Measurements from ENCODE around the gene PDLIM5. TPM values are rescaled to one million over a fixed set of nuclear protein-coding genes. Genes with fewer than 3 reads are reported as not detected.
"Not testable (repeated sequence)": the region's sequence is repeated elsewhere in the genome, so short reads cannot be mapped to it uniquely, and the experiment has no call there.

PDLIM5 gene
- total RNA-seq, 1 donor = 124 TPM

DNA sequence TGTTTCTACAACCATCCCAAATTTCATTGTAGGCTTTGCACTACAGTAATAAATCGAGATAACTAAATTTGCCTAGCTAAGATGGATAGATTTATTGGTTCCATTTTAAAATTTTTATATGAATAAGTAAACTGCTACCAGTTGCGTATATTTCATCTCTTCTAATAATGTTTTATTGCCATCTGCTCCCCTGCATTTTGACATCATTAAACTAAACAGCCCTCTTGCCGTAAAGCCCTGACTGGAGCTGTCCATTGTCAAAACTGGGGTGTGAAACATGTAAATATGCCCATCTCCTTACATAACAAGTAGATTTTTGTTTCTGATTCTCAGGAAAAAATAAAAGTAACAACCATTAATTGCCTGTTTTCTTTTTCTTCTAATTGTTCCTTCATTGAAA is 175.2 kb downstream of the PDLIM5 start:
- no peak overlapping the region for H3K4me3 ChIP-seq (ENCODE audit: low read depth, low read length)
- TF ChIP-seq, protein P1, sequence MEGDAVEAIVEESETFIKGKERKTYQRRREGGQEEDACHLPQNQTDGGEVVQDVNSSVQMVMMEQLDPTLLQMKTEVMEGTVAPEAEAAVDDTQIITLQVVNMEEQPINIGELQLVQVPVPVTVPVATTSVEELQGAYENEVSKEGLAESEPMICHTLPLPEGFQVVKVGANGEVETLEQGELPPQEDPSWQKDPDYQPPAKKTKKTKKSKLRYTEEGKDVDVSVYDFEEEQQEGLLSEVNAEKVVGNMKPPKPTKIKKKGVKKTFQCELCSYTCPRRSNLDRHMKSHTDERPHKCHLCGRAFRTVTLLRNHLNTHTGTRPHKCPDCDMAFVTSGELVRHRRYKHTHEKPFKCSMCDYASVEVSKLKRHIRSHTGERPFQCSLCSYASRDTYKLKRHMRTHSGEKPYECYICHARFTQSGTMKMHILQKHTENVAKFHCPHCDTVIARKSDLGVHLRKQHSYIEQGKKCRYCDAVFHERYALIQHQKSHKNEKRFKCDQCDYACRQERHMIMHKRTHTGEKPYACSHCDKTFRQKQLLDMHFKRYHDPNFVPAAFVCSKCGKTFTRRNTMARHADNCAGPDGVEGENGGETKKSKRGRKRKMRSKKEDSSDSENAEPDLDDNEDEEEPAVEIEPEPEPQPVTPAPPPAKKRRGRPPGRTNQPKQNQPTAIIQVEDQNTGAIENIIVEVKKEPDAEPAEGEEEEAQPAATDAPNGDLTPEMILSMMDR (IDR thresholded peaks at IDR 0.05; ENCODE audit: insufficient read depth, low read length) = no peak
- no peak for DNase-seq (ENCODE audit: low read depth)

DNA sequence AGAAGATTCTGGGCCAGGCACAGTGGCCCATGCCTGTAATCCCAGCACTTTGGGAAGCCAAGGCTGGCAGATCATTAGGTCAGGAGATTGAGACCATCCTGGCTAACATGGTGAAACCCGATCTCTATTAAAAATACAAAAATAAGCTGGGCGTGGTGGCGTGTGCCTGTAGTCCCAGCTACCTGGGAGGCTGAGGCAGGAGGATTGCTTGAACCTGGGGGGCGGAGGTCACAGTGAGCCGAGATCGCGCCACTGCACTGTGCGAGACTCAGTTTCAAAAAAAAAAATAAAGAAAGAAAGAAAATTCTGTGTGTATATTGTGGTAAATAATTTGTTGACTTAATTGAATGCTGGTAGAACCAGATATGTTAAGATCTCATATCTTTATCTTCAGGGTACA is 177.3 kb downstream of the PDLIM5 start:
- not testable (repeated sequence) for DNase-seq (ENCODE audit: low read depth)

DNA sequence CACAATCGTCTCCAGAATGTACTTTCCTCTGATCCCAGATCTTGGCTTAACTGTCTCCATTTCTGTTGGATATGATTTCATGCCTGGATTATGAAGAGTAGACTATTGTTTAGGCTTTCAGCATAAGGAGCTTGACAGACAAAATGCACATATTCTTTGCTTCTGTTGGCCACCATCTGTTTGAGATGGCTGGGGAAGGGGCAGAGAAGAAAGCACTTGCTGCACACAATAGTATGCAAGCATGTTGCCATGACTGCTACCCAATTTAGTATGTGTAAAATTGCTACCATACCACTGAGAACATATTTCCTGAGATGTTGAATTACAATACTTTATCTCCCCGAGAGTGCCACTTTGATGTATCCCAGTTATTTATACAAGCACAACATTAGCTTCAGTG is 178.1 kb downstream of the PDLIM5 start:
- H3K4me3 ChIP-seq (ENCODE audit: low read depth, low read length) = no peak overlapping the region

More for the DNA sequence above, 177.3 kb downstream of the PDLIM5 start:
- H3K4me3 ChIP-seq (ENCODE audit: low read depth, low read length) = not testable (repeated sequence)

DNA sequence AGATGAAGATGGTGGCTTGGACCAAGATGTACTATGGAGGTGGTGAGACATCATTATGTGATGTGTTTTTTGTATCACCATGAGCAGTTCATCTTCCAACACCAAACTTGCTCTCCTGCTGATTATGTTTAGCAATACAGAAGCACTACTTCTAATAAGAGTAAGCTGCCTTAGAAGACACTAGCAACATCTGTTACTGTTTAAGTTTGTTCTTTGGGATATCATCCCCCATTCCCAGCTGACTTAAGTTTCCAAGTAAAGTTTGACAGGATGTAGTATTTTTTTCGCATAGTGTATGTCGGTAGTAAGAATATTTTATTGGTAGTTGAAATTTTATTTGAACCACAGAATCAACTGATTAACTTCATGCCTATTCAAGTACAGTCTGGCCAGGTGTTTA is 182.5 kb downstream of the PDLIM5 start:
- no peak overlapping the region for H3K4me3 ChIP-seq (ENCODE audit: low read depth, low read length)
- peak; percentile 20 for DNase-seq (ENCODE audit: low read depth)
- TF ChIP-seq, protein P1 (IDR thresholded peaks at IDR 0.05; ENCODE audit: insufficient read depth, low read length) = no peak

More for the DNA sequence above, 178.1 kb downstream of the PDLIM5 start:
- no peak for DNase-seq (ENCODE audit: low read depth)
- TF ChIP-seq, protein P1 (IDR thresholded peaks at IDR 0.05; ENCODE audit: insufficient read depth, low read length) = no peak

DNA sequence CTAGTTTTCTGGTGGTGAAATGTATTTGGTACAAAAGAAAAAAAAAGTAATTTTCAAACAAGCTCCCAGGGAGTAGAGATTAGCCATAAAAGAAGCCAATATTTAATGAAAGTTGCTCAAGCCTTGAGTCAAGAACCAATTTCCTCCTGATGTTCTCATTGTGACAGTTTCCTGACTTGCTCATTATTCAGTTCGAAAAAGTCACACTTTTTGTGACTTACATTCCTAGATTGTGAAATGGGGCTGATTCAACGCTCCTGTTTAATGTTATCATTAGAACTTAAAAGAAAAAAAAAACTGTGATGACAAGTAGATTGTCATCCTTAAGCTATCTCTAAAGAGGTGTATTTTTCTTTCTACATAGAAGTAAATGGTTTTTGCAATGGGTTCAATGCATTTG is 183.4 kb downstream of the PDLIM5 start:
- TF ChIP-seq, protein P1 (IDR thresholded peaks at IDR 0.05; ENCODE audit: insufficient read depth, low read length) = no peak
- peak; percentile 59 for DNase-seq (ENCODE audit: low read depth)
- H3K4me3 ChIP-seq (ENCODE audit: low read depth, low read length) = no peak overlapping the region

DNA sequence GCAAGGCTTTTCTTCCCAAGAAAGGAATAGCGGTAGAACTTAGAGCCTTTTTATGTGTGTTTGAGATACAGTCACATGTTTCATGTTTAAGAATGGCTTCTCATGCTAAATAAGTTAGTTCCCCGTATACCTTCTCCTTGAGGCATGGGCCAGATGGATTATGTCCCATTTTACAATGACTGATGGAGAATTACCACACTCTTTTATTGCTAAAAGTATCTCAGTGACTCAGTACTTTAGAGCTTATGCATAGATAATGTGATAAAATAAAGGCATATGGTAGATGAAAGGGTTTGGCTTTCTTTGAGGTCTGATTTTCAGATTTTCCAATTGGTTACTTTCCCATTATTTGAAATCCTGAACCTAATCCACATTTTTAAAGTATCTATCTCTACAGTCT is 184.3 kb downstream of the PDLIM5 start:
- peak; percentile 76 for DNase-seq (ENCODE audit: low read depth)
- no peak overlapping the region for H3K4me3 ChIP-seq (ENCODE audit: low read depth, low read length)
- TF ChIP-seq, protein P1 (IDR thresholded peaks at IDR 0.05; ENCODE audit: insufficient read depth, low read length) = no peak

DNA sequence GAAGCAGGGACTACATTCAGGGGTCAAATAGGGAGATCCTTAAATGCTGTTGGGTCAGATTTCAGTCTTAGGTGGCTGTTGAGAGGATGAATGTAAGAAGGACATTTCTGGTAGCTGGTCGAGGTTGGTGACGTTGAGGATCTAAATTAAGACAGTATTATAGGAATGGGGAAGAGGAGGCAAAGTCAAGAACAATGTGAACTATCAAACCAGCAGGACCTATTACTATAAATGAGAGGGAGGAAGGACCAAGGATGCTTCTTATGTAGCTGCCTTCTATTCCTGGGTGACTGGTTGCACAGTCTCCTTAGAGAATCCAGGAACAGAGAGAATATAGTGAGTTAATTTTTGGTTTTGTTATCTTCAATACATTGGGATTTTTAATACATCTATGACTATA is 187.6 kb downstream of the PDLIM5 start:
- DNase-seq (ENCODE audit: low read depth) = no peak
- TF ChIP-seq, protein P1 (IDR thresholded peaks at IDR 0.05; ENCODE audit: insufficient read depth, low read length) = no peak

More for the DNA sequence above, 187.6 kb downstream of the PDLIM5 start:
- no peak overlapping the region for H3K4me3 ChIP-seq (ENCODE audit: low read depth, low read length)
